GM13977 (cell line): ENCODE measurements around the gene FCN3.

ENCODE experiments used
- DNase-seq: peaks from one replicate; pipeline ENCODE4 v3.0.0; 2012; ENCODE audit warnings: low spot score
- CTCF ChIP-seq: IDR thresholded peaks from 2 replicates; pipeline ENCODE4 v1.5.1; 2012; ENCODE audit warnings: mild to moderate bottlenecking, control low read depth; ENCODE audit not compliant: insufficient read depth; ENCODE audit errors: extremely low read depth, missing control alignments
- in situ Hi-C: fragments of 300-500 bp; cut with MboI; formaldehyde crosslinking; loops from one replicate; pipeline ENCODE4 v1.12.0; 2022; ENCODE audit warnings: low sequenced_read_pairs, low pct_unique_long_range_greater_than_20kb, mixed read lengths, inconsistent platforms; ENCODE audit not compliant: unreplicated experiment

The FCN3 gene

GRCh38 chr1:27395441-27396195 lies 21.0 kb upstream of the FCN3 start:
- peak; percentile 91 for DNase-seq
- in situ Hi-C loops, result no loop called here
- peak; percentile 95 for TF ChIP-seq CTCF

GRCh38 chr1:27394925-27395324 lies 20.3 kb upstream of the FCN3 start:
- in situ Hi-C loops, result loop anchor here (5.0 kb wide), 2 partner anchors 93 to 212 kb away; no protein-coding TSS in a partner anchor
- DNase-seq, result peak; percentile 12
- TF ChIP-seq CTCF, result no peak

GRCh38 chr1:27394282-27394658 lies 19.6 kb upstream of the FCN3 start:
- DNase-seq, result peak; percentile 12
- in situ Hi-C loops, result loop anchor here (5.0 kb wide), 2 partner anchors 92 to 213 kb away; no protein-coding TSS in a partner anchor
- no peak for TF ChIP-seq CTCF

- DNase-seq, result peak; percentile 7
- TF ChIP-seq CTCF, result no peak
- in situ Hi-C loops, result loop anchor here (5.0 kb wide), 2 partner anchors 91 to 214 kb away; no protein-coding TSS in a partner anchor
These were observed 19.1 kb upstream of the FCN3 start for GRCh38 chr1:27393641-27394281.

- in situ Hi-C loops, result loop anchor here (5.0 kb wide), 2 partner anchors 91 to 214 kb away; no protein-coding TSS in a partner anchor
- TF ChIP-seq CTCF, result peak; percentile 29
- DNase-seq, result peak; percentile 32
These were observed 18.4 kb upstream of the FCN3 start for GRCh38 chr1:27392778-27393635.
